HG02840 (cell line): ENCODE data around the gene SS18.

Source experiments
- ATAC-seq: cut with Tn5 transposase; IDR thresholded peaks from one replicate; pipeline ENCODE4 v1.9.1; 2021; ENCODE audit warnings: mild to moderate bottlenecking, moderate library complexity, moderate number of reproducible peaks; ENCODE audit not compliant: unreplicated experiment, low FRiP score

The SS18 gene

DNA sequence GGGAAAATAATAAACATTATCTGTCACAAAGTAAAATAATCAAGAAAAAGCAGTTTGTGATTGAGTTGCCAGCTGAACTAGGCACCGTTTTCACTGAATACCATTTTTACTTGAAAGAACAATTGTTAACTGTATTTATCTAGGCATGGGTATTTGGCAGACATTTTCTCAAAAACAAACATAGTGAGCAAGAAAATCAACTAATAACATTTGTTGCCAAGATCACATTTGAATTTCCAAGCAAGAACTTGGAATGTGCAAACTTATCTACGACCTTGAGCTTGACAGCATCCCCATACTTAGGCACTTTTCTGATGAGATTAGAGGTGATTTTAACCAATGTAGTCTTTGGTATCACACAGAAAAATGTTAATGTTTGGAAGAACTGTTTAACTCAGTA is 16.7 kb downstream of the SS18 start:
- ATAC-seq = no peak

DNA sequence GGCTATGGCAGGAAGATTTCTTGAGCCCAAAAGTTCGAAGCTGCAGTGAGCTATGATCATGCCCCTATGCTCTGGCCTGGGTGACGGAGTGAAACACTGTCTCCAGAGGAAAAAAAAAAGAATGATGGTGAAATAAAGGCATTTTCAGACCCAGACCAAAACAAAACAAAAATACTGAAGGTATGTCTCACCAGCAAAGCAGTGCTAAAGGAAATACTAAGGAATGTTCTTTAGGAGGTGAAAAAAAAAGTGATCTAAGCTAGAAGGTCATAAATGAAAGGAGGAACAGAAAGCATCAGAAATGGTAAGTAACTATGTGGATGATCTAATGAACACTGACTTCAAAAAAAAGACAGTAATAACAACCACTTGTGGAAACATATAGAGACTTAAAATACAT is 18.7 kb downstream of the SS18 start:
- no peak for ATAC-seq

DNA sequence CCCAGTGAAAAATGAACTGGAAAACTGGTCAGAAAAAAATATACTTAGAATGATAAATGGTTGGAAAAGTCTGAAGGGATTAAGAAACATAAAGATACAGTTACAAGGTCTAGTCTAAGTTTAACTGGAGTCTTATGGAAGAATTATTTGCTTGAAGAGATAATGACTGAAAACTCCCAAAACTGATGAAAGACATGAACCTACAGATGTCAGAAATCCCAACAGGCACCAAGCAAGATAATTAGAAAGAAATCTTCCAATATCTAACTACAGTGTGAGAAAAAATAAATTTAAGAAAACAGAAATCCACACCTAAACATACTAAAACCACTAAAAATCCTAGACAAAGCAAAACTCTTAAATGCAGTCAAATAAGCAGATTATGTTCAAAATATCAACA is 19.4 kb downstream of the SS18 start:
- ATAC-seq = no peak

DNA sequence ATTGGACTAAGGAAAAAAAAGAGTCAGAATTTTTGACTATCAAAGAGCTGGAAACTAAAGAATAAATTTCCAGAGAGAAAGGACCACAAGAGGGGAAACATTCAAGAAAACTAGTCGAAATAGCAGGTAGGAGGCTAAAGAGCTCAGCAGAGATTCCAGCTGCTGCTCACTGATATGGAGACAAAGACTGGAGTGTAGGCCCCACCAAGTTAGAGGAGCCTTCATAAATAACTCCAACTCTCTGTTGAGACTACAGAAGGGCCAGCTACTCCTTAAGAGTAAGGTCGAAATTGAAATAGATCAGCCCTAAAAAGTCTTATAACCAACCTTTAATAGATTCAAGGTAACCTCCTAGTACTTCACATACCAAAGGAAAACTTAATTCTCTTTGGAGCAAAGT is 31.1 kb downstream of the SS18 start:
- no peak for ATAC-seq

DNA sequence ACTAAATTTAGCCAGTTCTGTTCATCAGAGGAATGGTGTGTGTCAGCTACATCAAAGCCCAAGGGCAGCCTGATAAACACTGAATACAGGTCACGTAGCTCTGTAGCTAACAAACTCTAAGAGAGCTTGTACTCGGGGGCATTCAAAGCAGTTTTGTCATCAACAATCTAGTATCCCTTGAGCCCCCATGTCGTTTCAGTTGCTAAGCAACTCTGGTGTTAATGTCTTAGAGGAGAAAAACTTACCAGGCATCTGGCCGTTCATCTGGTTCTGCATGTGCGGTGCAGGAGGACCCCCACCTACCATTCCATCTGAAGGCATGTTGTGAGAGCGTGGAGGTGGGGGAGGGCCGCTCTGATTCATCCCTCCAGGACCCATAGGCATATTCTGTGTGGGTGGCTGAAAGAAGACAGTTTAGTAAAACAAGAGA is 33.1 kb downstream of the SS18 start:
- ATAC-seq = no peak

DNA sequence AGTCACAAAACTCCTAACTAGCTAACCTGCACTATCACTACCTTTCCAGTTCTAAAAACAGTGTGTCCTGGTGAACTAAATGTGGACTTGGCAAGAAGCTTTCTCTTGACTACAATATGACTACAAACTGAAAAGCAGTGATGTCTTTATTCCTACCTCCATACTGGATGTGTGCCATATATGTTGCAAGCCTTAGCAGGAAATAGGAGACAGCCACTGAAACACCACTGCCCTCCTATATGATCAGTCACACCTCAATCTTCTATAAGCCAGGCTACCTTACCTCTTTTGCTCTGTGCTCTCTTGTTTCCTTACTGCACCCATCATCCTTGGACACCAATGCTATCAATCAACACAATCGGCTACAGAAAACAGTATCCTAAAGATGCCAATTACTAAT is 34.1 kb downstream of the SS18 start:
- no peak for ATAC-seq

DNA sequence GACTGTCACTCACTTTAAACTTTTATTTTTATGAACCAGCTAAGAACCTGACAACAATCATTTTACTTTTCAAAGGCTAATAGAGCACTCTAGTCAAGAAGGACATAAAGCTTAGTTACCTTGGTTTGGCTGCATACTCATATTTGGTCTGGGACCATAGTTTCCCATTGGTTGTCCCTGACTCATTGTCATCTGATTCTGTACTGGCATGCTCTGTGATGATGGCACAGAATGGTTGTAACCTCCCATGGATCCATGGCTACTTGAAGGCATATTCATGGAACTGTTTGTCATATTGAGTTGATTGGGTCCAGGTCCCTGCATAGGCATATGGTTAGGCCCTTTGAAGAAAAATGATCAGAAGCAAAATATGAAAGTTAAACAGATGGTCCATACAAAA is 37.9 kb downstream of the SS18 start:
- no peak for ATAC-seq

DNA sequence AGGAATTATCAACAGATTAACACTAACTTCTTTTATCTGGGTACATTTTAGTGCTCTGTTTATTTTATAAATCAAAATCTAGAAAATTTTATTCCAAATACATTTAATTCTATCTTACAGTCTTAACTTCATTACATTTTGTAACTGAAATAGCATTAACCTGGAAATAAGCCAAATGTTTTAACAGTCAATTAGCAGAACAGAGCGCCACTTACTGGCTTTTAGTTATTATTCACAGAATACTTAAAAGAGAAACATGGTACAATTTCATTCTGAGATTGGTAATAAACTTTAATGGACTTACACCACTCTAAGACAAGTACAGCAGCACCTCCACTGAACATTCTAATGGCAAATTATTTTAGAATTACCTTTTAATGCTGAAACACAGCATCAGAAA is 38.6 kb downstream of the SS18 start:
- no peak for ATAC-seq

DNA sequence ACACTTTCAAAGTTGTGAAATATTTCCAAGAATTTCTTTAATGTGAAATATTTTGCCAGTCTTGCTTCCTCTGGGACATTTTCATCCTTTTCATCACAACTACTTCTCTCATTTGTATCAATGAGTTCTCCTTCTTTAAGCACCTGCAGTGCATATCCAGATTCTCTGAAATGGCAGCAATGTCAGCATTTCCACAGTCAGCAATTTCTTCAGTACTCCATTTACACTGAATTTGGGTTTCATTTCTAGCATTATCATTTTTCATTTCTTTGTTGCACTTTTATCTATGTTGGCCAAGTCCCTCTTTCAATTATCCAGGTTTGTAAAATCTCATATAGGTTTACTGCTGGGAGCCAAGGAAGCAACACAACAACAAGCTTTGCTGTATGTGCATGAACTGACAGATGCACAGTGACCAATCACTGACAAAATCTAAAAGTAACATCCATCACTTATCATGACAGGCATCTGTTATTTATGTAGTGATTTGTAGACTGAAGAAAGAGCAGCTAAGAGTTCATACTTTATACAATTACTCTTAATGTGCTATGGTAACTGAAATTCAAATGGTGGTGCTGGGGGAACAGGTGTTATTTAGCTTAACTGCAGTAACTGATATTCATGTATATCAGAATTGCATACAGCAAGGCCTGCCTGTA is 43.9 kb downstream of the SS18 start:
- ATAC-seq = no peak

DNA sequence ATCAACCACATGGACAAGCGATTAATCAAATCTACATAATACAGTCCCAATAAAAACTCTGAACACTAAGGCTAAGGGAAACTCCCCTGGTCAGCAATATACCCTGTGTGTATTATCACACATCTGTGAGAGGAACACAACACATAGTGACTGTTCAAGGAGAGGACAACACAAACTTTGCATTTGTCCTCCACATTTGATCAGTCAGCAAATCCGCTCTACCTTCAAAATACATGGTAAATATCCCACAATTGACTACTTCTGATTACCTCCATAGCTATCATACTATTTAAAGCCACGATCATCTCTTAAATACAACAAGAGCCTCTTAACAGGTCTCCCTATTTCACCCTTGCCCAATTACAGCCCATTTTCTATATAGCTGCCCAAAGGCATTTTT is 45.6 kb downstream of the SS18 start:
- no peak for ATAC-seq

DNA sequence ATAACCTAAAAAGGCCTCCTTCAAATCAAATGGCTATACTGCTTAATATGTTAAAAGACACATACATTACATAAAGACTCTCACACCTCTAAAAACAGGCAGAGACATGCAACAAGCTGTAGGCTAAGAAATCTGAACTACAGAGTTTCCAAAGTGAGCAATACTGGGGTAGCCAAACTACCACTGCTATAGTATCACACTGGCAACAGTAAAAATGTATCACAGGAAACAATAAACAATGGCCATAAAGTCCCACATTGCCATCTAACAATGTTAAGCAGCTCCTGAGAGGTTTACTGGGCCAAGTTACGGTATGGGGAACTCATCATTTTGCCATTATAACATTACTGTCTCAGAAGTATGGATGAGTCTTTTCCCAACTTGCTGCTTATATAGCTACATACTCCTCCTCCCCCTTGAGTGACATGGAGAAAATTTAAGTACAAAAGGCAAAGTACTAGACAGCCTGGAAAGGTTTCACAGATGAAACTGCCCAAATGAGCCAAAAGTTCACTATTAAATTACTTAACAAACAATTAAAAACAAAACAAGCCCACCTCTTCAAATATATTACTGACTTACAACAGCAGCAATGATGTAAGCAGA is 50.3 kb downstream of the SS18 start:
- no peak for ATAC-seq

DNA sequence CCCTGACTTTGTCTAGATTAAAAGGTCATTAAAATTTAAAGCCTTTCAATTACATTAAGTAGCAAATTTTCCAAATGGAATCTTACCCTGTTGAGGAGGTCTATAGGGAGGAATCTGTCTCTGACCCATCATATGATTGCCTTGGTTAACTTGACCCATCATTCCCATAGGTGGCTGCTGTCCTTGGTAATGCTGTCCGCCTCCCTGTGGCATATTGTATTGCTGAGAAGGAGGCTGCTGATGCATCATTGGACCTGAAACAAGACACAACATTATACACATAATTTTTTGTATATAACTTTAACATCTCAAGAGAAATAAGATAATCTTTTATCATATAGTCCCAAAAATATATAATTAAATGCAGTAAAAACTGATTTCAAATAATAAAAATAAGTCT is 51.2 kb downstream of the SS18 start:
- ATAC-seq = no peak

DNA sequence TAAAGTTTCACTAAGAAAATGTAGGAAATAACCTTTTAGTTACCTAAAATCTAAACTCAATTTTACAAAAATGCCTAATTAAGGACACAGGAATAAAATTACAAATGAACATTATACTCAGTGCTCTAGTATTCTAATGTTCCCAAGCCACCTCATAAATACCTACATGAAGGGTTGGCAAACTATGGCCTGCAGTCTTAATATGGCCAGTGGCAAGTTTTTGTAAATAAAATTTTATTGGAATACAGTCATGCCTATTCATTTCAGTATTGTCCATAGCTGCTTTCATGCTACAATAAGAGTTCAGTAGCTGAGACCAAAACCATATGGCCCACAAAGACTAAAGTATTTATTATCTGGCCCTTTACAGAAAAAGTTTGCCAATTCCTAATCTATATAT is 53.8 kb downstream of the SS18 start:
- ATAC-seq = no peak

DNA sequence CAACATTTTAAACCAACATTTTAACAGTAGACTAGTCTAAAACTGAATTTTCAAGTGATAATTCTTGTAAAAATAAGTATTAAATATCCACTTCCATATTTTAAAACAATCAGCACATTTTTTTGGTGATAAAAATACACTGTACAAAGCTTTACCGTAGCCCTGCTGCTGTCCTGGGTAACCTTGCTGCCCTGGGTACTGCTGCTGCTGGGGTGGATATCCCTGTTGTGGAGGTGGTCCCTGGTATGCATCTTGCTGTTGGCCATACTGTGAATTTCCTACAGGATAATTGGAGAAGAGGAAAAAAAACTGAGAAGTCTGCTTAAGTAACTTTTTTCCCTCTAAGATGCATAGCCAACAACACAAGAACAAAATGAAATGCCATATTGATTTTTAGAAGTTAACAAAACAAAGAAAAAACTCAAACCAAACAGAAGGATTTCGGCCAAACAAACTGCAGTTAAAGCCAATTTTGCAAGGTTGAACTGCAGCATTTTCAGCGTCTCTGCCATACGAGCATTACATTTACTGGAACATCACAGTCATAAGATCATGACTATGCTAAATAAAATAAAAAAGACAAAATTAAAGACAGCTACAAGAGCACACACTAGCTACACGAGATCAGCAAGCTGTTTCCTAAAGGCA is 55.4 kb downstream of the SS18 start:
- no peak for ATAC-seq

DNA sequence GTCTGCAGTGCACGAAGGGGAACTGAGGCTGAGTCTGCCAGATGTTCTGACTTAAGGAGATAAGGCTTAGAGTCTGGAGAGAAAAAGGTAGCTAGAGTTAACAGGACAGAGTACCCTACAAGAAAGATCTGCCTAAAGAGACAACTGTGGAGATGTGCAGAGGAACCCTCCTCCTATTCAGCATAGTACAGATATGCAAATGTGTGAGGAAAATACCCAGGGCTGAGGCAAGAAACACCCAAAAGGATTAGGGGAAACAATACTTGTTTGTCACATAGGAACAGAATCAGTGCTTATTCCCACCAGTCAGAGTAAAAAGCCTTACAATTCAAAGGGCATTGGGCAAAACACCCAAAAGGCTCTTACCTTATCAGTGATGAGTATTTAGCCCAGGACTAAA is 67.8 kb downstream of the SS18 start:
- no peak for ATAC-seq

DNA sequence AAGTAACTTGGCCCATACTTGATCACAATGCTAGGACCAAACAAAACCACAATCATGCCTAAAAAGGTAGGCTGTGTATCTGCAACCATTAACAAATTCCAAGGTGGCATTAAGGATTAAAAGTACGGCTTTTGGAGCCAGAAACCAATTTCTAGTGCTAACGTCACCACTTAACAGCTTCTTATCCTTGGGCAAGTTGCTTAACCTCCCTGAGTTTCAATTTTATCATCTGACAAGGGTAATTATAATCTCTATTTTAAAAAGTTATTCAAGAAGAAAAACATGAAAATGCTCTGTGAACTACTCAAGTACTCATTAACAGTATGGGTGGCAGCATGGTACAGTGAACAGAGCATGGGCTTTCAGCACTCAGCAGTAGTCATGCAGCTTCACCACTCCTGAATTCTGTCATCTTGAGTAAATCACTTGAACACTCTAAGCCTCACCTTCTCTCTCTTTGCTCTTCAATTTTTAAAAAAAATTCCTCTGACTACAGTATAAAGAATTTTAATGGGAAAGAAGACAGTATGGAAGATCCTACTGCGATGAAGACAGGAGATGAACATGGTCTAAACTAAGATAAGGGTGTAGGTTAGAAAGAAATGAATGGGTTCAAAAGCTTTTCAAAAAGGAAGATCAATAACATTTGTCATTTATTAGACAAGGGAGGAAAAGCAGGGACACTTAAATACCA is 69.2 kb downstream of the SS18 start:
- no peak for ATAC-seq

DNA sequence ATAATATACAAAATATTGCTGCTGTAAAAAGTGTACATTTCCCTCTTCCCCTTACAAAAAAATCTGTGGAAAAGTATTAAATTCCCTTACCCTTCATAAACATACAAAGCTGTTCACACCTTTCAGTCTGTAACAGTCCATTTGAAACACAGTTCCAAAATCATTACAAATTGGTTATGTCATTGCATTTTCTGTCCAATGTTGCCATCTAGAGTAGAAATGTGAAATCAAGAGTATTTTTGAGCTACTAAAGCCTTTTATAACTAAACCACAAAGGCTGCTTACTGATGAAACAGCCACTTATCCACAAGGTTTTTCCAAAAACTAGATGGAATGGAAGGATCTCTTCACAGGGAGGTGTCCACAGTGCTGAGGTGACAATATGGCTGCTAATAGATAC is 72.5 kb downstream of the SS18 start:
- no peak for ATAC-seq

DNA sequence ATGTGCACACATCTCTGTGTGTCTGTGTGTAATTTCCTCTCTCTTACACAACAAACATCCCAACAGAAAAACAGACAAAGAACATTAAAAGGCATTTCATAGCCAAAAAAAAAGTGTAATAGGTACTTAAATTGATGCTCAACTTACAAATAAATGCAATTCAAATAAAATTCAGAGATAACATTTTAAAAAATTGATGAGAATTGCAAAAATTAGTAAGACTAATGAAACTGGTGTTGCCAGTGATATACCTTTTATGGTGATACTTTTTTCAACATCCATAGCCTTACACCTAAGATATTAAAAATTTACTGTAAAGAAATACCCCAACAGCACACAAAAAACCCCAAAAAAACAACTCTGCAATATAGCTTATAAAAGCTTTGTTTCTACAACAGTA is 76.0 kb downstream of the SS18 start:
- no peak for ATAC-seq

DNA sequence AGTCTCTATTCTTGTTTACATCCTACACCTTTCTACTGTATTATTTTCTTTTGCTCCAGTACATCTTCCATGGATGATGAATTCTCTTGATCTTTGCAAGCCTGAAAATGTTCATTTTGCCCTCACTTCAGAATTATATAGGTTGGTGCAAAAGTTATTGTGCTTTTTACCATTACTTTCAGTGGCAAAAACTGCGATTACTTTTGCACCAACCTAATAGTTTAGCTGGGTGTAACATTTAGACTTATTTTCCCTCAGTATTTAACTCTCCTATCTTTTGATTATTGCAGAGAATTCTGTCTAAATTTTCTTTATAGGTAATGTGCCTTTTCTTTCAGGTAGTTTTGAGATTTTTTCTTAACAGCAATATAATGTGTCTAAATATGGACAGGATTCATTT is 81.8 kb downstream of the SS18 start:
- ATAC-seq = no peak

DNA sequence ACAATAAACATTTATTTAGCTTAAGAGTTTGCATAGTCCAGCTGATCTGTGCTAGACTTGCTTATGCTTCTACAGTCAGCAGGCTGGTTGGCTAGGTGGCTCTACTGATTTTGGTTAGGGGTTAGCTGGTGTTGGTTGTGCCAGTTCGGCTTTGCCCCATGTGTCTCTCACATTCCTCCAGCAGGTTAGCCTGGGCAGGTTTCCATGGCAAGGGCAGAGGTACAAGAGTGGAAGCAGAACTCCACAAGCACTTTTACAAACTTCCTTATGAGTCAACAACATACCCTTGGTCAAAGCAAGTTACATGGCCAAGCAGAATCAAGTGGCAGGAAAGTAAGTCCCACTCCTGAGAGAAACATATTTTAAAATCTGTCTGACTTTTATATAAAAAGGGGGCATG is 82.3 kb downstream of the SS18 start:
- ATAC-seq = no peak

DNA sequence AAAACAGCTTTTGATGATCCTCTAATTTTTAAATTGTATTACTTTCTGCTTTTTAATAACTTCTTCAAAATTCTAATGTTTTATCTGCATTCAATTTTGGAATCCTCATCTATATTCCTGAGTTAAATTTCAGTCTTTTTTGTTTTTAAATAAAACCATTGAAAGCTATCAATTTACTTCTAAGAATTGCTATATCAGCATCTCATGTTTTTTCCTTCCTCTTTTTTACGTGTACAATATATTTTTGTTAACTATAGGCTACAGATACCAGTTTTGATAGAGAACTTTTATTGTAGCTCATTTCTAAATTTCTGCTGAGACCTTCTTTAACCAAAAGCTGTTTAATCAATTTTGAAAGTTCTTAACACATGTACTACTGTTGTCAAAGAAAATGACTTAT is 84.5 kb downstream of the SS18 start:
- no peak for ATAC-seq

DNA sequence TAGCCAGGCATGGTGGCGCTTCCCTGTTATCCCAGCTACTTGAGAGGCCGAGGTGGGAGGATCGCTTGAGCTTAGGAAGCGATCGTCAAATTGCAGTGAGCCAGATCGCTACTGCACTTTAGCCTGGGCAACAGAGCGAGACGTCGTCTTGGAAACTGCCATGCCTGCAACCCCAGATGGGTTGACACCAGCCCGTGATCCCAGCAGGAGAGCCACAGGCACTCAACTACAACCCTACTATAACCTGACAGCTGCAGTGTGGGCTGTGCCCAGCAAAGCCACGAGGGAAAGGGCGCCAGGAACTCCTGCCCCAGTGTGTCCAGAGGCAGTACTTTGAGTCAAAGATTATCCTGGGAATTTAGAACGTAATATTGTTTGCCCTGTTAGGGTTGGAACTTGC is 85.6 kb downstream of the SS18 start:
- no peak for ATAC-seq
